ENCODE measurements around the gene ADAMTS7. TPM values are rescaled to one million over a fixed set of nuclear protein-coding genes. Genes with fewer than 3 reads are reported as not detected.
"Not testable (repeated sequence)": the region's sequence is repeated elsewhere in the genome, so short reads cannot be mapped to it uniquely, and the experiment has no call there.

Gene ADAMTS7
- total RNA-seq, 1 experiment from 2014 or later = 23.1 TPM

DNA sequence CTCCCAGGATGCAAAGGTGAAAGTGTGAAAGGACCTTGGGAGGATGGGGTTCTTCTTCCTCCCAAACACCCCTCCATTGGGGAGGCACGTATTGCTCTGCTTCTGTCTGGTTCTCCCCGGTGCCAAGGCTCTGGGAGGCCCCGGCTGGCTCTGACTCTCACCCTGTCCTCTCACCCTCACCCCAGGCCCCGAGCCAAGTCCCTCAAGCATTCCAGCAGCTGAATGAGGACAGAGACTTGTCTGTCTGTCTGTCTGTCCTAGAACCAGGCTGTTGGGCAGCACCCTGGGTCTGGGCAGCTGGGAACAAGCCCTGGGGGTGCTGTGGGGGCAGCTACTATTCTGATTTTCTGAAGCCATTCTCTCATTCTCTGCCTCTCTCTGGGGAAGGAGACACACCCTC, 29.9 kb downstream of the ADAMTS7 start:
- H3K4me3 Mint-ChIP-seq; H4K8ac ChIP-seq (replicated peaks; ENCODE audit: insufficient read length, low read depth, low read length); H3K18ac ChIP-seq (ENCODE audit: insufficient read length, low read depth, low read length); H2BK12ac ChIP-seq (ENCODE audit: insufficient read length, low read depth, low read length); H3K56ac ChIP-seq (ENCODE audit: insufficient read length, low read depth, low read length); H3K9me3 ChIP-seq (ENCODE audit: control insufficient read depth, low read depth, low read length); H2BK5ac ChIP-seq (ENCODE audit: insufficient read length, low read length); H4K5ac ChIP-seq (ENCODE audit: insufficient read length, low read depth, low read length); H2AFZ ChIP-seq (ENCODE audit: low read length); H3T11ph ChIP-seq (ENCODE audit: low read length); H3K27ac ChIP-seq (ENCODE audit: insufficient read length, low read depth, low read length); H3K14ac ChIP-seq (ENCODE audit: insufficient read depth, low read length); H3K4me1 Mint-ChIP-seq; H3K4ac ChIP-seq (ENCODE audit: low read depth, low read length); H3K79me1 ChIP-seq (ENCODE audit: insufficient read depth, low read depth, low read length, poor library complexity, severe bottlenecking); H2BK15ac ChIP-seq (ENCODE audit: low read depth, low read length); H3K4me2 ChIP-seq (ENCODE audit: insufficient read depth, insufficient read length, low read length); H4K91ac ChIP-seq (ENCODE audit: insufficient read length, low read depth, low read length); DNase-seq; H3K9me3 Mint-ChIP-seq; H3K27me3 Mint-ChIP-seq (ENCODE audit: low read depth); H3K79me2 ChIP-seq (ENCODE audit: insufficient read depth, low read length); H2BK20ac ChIP-seq (ENCODE audit: low read depth, low read length, poor library complexity, severe bottlenecking); H3K27me3 ChIP-seq (ENCODE audit: insufficient read depth, low read length); H2AK5ac ChIP-seq (ENCODE audit: insufficient read length, low read length); H2BK120ac ChIP-seq (ENCODE audit: low read depth, low read length, poor library complexity, severe bottlenecking); H3K9ac ChIP-seq (ENCODE audit: extremely low read depth, insufficient read length, low read length); H3K23me2 ChIP-seq (ENCODE audit: insufficient read length, low read depth, low read length, poor library complexity, severe bottlenecking); H3K4me1 ChIP-seq (ENCODE audit: insufficient read depth, low read length); H4K20me1 ChIP-seq (ENCODE audit: control insufficient read depth, insufficient read depth, insufficient read length); H3K23ac ChIP-seq (ENCODE audit: insufficient read length, low read depth, low read length): not testable (repeated sequence)
- Mint-ChIP-seq H3K27ac (peak overlapping the region in 1 of 3 experiments; percentile 66; a peak in 1 of 7 replicates), H3K36me3 (ENCODE audit: insufficient read depth in 1 of 3, low read depth in 3 of 3) (peaks cover 3 to 14% (median 13%) of the 10 kb centered on the region in 3 experiments; a peak in 6 of 7 replicates)
- WGBS (ENCODE audit: extremely low coverage, insufficient read length, low lambda C conversion rate) = no CpG with 5 or more reads among the region's 4 CpGs

DNA sequence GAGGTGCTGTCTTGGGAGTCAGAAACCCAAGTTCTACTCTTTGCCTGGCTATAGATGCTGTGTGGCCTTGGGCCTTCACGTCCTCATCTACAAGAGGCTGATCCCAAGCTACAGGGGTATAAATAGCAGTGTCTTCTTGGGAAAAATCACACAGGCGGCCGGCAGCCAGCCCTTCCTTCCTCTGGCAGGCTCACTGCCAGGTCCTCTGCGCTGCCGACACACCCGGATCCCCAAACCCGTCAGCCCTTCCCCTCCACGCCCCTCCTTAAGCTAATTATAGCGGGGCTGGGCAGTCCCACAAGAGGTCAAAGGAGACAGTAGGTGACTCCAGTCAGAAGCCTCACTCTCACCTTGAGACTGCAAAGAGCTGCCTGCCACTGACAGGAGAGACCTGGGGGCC, 31.3 kb downstream of the ADAMTS7 start:
- not testable (repeated sequence) for H4K5ac ChIP-seq (ENCODE audit: insufficient read length, low read depth, low read length); H3K9ac ChIP-seq (ENCODE audit: extremely low read depth, insufficient read length, low read length); H3K4me1 ChIP-seq (ENCODE audit: insufficient read depth, low read length); H3K79me1 ChIP-seq (ENCODE audit: insufficient read depth, low read depth, low read length, poor library complexity, severe bottlenecking); H3K56ac ChIP-seq (ENCODE audit: insufficient read length, low read depth, low read length); H2BK15ac ChIP-seq (ENCODE audit: low read depth, low read length); H3K27me3 ChIP-seq (ENCODE audit: insufficient read depth, low read length); H4K8ac ChIP-seq (replicated peaks; ENCODE audit: insufficient read length, low read depth, low read length); H3K4me2 ChIP-seq (ENCODE audit: insufficient read depth, insufficient read length, low read length); H3K4ac ChIP-seq (ENCODE audit: low read depth, low read length); H2AFZ ChIP-seq (ENCODE audit: low read length); H2BK20ac ChIP-seq (ENCODE audit: low read depth, low read length, poor library complexity, severe bottlenecking); H3K9me3 Mint-ChIP-seq; H3K27me3 Mint-ChIP-seq (ENCODE audit: low read depth); H3K79me2 ChIP-seq (ENCODE audit: insufficient read depth, low read length); H3K27ac ChIP-seq (ENCODE audit: insufficient read length, low read depth, low read length); H3K36me3 Mint-ChIP-seq (ENCODE audit: insufficient read depth in 1 of 3, low read depth in 3 of 3); H3K18ac ChIP-seq (ENCODE audit: insufficient read length, low read depth, low read length); H4K91ac ChIP-seq (ENCODE audit: insufficient read length, low read depth, low read length); H3K4me1 Mint-ChIP-seq; H3K9me3 ChIP-seq (ENCODE audit: control insufficient read depth, low read depth, low read length); H3K27ac Mint-ChIP-seq; H3K23me2 ChIP-seq (ENCODE audit: insufficient read length, low read depth, low read length, poor library complexity, severe bottlenecking); H2BK12ac ChIP-seq (ENCODE audit: insufficient read length, low read depth, low read length); H3T11ph ChIP-seq (ENCODE audit: low read length); H3K14ac ChIP-seq (ENCODE audit: insufficient read depth, low read length); H4K20me1 ChIP-seq (ENCODE audit: control insufficient read depth, insufficient read depth, insufficient read length); H3K4me3 Mint-ChIP-seq; DNase-seq; H2BK120ac ChIP-seq (ENCODE audit: low read depth, low read length, poor library complexity, severe bottlenecking); H2BK5ac ChIP-seq (ENCODE audit: insufficient read length, low read length); H2AK5ac ChIP-seq (ENCODE audit: insufficient read length, low read length); H3K23ac ChIP-seq (ENCODE audit: insufficient read length, low read depth, low read length)
- WGBS (ENCODE audit: extremely low coverage, insufficient read length, low lambda C conversion rate) = no CpG with 5 or more reads among the region's 9 CpGs
